Measurements from ENCODE around the gene PPDPF. TPM values are rescaled to one million over a fixed set of nuclear protein-coding genes. Genes with fewer than 3 reads are reported as not detected.

The PPDPF gene
- total RNA-seq, 1 experiment from 2014 or later, result 517 TPM

DNA sequence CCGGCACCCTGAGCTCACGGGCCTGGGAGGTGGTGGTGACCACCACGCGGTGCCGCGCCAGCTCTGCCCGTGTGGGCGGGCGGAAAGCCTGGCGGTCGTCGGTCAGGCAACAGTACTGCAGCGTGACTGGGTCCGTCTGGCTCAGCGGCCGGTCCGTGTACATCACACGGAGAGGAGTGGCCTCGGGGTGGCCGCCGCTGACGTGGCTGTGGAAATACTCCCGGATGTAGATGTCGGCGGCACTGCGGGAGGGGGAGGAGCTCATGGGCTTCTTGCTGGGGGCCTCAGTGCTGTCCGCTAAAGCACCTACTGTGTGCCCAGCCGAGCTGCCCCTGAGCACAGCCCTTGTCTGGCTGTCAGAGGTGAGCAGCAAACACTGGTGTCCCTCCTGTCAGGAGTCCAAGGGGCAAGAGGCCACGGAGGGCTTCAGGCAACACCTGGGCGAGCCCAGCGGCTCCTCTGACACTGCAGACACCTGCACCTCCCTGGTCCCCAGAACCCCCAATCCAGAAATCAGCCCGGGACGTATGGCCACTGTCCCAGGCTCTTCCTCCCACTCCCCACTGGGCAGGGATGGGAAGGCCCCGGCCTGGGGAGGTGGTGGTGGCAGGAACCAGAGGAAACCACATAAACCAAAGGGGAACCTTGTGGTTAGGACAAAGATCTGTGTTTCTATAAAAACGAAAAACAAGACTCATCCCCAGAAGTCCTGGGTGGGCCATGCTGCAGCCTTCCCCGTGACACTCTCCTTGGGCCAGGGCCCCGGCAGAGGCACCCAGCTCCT, 47.0 kb downstream of the PPDPF start:
- Mint-ChIP-seq H3K9me3 (ENCODE audit: low read depth, unreplicated experiment) (no peaks in the 10 kb centered on the region), H3K36me3 (ENCODE audit: insufficient read depth, unreplicated experiment) (peaks cover 61% of the 10 kb centered on the region), H3K4me3 (ENCODE audit: low read depth, unreplicated experiment) (no peak overlapping the region), H3K27me3 (ENCODE audit: unreplicated experiment) (no peaks in the 10 kb centered on the region), H3K27ac (ENCODE audit: unreplicated experiment) (no peak overlapping the region), H3K4me1 (ENCODE audit: low read depth, unreplicated experiment) (no peaks in the 10 kb centered on the region)
- CTCF ChIA-PET, result interaction anchor here (0.6 kb wide), 1 partner anchor 60 kb away, joined by 8 read pairs; no protein-coding TSS in a partner anchor
- no peak for TF ChIP-seq CTCF (IDR thresholded peaks at IDR 0.05; ENCODE audit: unreplicated experiment)
- no peak for DNase-seq
- BruUV-seq (replicated peaks), result no TSS peak
- intact Hi-C loops (cut with micrococcal nuclease; ENCODE audit: unreplicated experiment), result no loop called here

GRCh38 chr20:63568170-63568981, 47.8 kb downstream of the PPDPF start:
- CTCF ChIA-PET, result interaction anchor here (0.5 to 0.6 kb wide), 2 partner anchors 9 to 60 kb away, joined by 3 to 8 read pairs; no protein-coding TSS in a partner anchor

GRCh38 chr20:63568986-63569949, 48.7 kb downstream of the PPDPF start:
- Mint-ChIP-seq H3K36me3 (ENCODE audit: insufficient read depth, unreplicated experiment) (peaks cover 70% of the 10 kb centered on the region), H3K4me1 (ENCODE audit: low read depth, unreplicated experiment) (no peaks in the 10 kb centered on the region), H3K27me3 (ENCODE audit: unreplicated experiment) (no peaks in the 10 kb centered on the region), H3K4me3 (ENCODE audit: low read depth, unreplicated experiment) (peak overlapping the region; percentile 3), H3K27ac (ENCODE audit: unreplicated experiment) (no peak overlapping the region), H3K9me3 (ENCODE audit: low read depth, unreplicated experiment) (no peaks in the 10 kb centered on the region)
- no peak for TF ChIP-seq CTCF (IDR thresholded peaks at IDR 0.05; ENCODE audit: unreplicated experiment)
- DNase-seq, result no peak
- intact Hi-C loops (cut with micrococcal nuclease; ENCODE audit: unreplicated experiment), result no loop called here
- no TSS peak for BruUV-seq (replicated peaks)
- CTCF ChIA-PET, result no interaction called here

More at GRCh38 chr20:63568170-63568981, 47.8 kb downstream of the PPDPF start:
- Mint-ChIP-seq H3K27me3 (ENCODE audit: unreplicated experiment) (no peaks in the 10 kb centered on the region), H3K4me3 (ENCODE audit: low read depth, unreplicated experiment) (no peak overlapping the region), H3K27ac (ENCODE audit: unreplicated experiment) (no peak overlapping the region), H3K36me3 (ENCODE audit: insufficient read depth, unreplicated experiment) (peaks cover 69% of the 10 kb centered on the region), H3K9me3 (ENCODE audit: low read depth, unreplicated experiment) (no peaks in the 10 kb centered on the region), H3K4me1 (ENCODE audit: low read depth, unreplicated experiment) (no peaks in the 10 kb centered on the region)
- no peak for DNase-seq
- no peak for TF ChIP-seq CTCF (IDR thresholded peaks at IDR 0.05; ENCODE audit: unreplicated experiment)
- intact Hi-C loops (cut with micrococcal nuclease; ENCODE audit: unreplicated experiment), result no loop called here
- BruUV-seq (replicated peaks), result no TSS peak
